HG02610 (cell line): ENCODE data around the gene MGRN1.

ENCODE experiments used
- ATAC-seq: cut with Tn5 transposase; IDR thresholded peaks from one replicate; pipeline ENCODE4 v1.9.1; 2021; ENCODE audit warnings: mild to moderate bottlenecking, moderate library complexity; ENCODE audit not compliant: unreplicated experiment

The MGRN1 gene

DNA sequence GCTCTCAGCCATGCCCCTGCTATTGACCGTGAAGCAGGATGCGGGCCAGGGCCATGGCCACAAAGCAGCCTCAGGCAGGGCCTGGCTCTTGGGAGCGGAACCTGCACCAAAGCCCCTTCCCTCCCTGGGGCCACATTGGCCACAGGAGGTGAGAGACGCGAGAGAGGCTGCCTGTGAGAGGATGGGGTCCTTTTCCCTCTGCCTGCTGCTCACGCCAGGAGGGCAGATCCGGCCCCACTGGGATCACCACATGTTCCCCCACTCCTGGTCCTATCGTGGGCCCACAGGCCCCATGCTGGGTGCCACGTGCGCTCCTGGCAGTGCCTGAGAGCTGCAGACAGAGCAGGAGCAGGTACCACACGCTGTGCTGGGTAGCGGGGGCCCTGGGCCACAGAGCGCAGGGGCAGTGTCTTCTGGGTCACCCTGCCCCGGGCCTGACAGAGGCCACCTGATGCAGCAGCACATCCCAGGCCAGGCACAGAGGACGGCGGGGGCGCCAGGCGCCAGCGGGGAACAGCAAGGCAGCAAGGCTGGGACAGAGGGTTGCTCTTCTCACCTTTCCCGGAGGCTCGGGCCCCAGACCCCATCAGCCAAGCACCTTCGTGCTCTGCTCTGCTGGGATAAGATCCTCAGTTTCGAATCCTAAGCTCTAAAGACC is 59.6 kb downstream of the MGRN1 start:
- ATAC-seq = no peak

GRCh38 chr16:4684763-4685162 is 60.1 kb downstream of the MGRN1 start:
- no peak for ATAC-seq

GRCh38 chr16:4685292-4685691 is 60.7 kb downstream of the MGRN1 start:
- no peak for ATAC-seq

GRCh38 chr16:4685776-4686496 is 61.3 kb downstream of the MGRN1 start:
- no peak for ATAC-seq

- ATAC-seq = no peak
These were observed 62.0 kb downstream of the MGRN1 start for GRCh38 chr16:4686497-4687210.

GRCh38 chr16:4687416-4687815 is 62.8 kb downstream of the MGRN1 start:
- ATAC-seq = no peak

- no peak for ATAC-seq
These were observed 63.5 kb downstream of the MGRN1 start for GRCh38 chr16:4687946-4688673.

DNA sequence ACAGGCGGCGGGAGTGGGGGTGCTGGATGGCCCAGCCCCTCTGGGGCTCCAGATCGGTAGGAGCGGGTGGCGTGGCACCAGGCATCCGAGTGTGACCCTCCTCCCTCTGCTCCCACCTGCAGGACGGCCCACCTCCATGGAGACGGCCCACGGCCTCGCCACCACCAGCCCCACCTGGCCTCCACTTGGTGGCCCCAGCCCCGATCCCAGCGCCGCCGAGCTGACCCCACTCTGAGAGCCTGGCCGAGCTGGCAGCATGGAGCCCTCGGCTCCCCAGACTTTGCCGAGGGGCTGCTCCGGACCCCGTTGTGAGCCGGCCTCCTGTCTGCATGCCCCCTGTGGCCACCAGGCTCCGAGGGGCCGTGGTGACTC is 64.0 kb downstream of the MGRN1 start:
- no peak for ATAC-seq

DNA sequence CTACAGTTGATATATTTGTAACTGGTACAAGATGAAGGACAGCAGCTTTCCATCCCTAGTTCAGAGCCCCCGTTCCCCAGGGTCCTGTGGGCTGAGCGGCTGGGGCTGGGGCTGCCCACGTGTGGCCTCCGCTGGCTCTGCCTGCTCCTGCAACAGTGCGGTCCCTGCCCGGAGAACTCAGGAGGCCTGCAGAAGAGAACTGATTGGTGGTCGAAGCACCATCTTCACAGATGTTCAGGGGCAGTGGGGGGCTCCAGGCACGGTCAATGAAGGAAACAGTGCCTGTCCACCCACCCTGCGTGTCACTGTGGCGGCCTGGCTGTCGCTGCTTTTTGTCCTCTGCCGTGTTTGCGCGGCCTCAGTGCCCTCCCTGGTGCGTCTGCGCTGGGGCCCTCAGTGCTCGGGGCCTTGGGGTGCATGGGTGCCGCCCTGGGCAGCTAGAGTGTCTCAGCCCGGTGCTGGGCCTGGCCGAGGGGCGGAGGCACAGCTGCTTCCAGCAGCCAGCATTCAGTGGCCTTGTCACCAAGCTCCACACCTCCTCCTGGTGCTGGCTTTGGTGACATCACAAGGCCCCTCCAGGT is 64.6 kb downstream of the MGRN1 start:
- ATAC-seq = no peak

- no peak for ATAC-seq
These were observed 65.5 kb downstream of the MGRN1 start for GRCh38 chr16:4689864-4690704.

GRCh38 chr16:4690946-4691665 is 66.5 kb downstream of the MGRN1 start:
- ATAC-seq = no peak

DNA sequence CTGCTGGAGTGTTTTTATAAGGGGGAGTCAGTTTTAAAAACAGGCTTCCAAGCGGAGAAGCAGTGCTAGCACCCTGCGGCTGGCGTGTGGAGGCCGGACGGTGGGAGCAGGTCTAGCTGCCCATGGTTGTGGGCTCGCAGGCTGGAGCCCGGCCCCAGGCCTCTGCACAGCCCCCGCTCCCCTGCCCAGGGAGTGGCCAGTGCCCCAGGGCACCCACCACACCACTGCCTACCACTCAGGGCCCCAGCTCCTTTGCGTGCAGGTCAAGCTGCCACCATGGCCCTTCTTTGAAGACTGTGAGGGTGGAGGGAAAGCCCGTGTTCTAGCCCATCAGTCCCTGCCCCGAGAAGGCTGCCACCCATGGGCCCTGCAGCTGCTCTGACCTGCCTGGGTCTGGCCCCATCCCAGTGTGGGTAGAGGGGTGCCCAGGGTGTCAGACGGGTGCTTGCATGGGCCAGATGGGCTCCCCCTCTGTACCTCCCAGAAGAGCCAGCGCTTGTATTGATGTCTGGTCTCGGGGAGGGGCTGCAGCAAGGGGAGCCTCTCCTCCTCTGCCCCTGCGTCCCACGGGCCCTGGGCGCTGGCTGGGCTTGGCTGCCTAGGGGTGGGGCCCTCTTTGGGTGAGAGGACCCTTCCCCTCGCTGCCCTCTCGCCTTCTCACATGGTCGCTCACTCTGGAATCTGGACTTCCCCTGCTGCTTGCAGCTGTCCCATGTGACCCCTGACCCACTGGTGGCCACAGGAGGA is 67.2 kb downstream of the MGRN1 start:
- ATAC-seq = no peak

GRCh38 chr16:4692460-4693295 is 68.1 kb downstream of the MGRN1 start:
- peak; percentile 11 for ATAC-seq

DNA sequence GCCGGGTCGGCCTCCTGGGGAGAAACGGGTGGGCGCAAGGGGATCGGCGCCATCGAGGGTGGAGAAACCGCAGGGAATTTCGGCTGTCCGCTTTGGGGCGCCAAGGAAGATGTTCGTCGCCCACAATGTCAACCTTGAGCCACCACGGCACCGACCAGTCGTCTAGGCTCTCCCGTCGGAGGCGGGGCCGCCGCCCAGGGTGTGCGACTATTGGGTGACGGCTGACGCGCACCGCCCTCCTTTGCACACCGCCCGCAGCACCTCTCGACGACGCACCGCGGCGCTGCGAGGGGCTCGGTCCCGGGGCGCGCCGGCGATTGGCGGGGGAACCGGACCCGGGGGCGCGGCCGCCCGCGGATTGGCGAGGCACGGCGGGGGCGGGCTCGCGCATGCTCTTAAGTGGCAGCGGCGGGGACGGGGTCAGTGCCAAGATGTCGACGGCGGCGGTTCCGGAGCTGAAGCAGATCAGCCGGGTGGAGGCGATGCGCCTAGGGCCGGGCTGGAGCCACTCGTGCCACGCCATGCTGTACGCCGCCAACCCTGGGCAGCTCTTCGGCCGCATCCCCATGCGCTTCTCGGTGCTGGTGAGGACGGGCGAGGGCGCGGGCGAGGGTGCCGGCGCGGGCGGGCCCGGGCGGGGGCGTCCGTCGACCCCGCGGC is 68.8 kb downstream of the MGRN1 start, which contains the start of gene NUDT16L1:
NUDT16L1 (plus strand) TSS at position 267 of the 660 bp plus-strand sequence; CDS start at position 432, 165 bp downstream.
- peak; percentile 95 for ATAC-seq

GRCh38 chr16:4693956-4694641 is 69.5 kb downstream of the MGRN1 start:
- no peak for ATAC-seq

DNA sequence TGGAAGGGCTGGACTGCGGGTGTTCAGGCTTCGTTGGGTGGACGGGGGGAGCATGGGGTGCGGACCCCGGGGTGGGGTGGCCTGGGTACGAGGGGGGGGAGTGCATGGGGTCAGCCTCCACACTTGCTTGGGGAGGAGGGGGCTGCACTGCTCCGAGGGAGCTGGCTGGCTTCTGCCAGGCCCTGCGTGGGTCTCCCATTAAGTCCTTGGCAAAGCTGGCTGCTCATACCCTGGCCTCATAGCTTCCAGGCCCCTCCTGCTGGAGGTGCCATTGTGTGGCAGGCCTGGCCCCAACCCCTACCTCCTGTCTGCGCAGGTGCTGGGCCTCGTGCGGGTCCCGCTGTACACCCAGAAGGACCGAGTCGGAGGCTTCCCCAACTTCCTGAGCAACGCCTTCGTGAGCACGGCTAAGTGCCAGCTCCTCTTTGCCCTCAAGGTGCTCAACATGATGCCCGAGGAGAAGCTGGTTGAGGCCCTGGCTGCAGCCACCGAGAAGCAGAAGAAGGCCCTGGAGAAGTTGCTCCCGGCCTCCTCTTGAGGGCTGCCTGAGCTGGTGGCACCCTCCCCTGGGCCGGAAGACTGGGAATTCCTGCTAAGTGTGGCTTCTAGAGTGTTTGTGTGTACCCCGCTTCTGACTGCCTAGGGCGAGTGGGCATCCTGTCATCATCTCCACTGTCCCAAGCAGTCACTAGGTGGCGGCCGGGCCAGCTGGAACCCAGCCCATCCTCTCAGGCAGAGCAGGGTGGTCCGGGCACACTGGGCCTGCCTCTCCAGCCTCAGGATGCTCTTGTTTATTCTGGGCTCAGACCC is 70.2 kb downstream of the MGRN1 start:
- no peak for ATAC-seq
